Duodenal mucosa (tissue), 2 donors: ENCODE data around the gene CRTAC1.

Experiments used
- H3K27ac ChIP-seq: one replicate; pipeline ENCODE4 v1.7.0; 2013; ENCODE audit warnings: low read depth, low read length
- H3K27me3 ChIP-seq, 2 donors: one replicate each; pipeline ENCODE4 v1.7.0; 2013; ENCODE audit warnings: low read length in 2 of 2, control low read depth in 1 of 2; ENCODE audit not compliant: insufficient read depth in 2 of 2, control insufficient read depth in 1 of 2
- H3K36me3 ChIP-seq, 2 donors: one replicate each; pipeline ENCODE4 v1.7.0; 2013; ENCODE audit warnings: low read length in 2 of 2, control low read depth in 1 of 2; ENCODE audit not compliant: insufficient read depth in 2 of 2, control insufficient read depth in 1 of 2
- H3K4me1 ChIP-seq, 2 donors: one replicate each; pipeline ENCODE4 v1.7.0; 2013; ENCODE audit warnings: low read length in 2 of 2, control low read depth in 1 of 2; ENCODE audit not compliant: insufficient read depth in 2 of 2, control insufficient read depth in 1 of 2
- H3K4me3 ChIP-seq, 2 donors: one replicate each; pipeline ENCODE4 v1.7.0; 2013; ENCODE audit warnings: low read length in 2 of 2, low read depth in 1 of 2
- H3K9ac ChIP-seq, 2 donors: one replicate each; pipeline ENCODE4 v1.7.0; 2013; ENCODE audit warnings: low read length in 2 of 2, low read depth in 1 of 2
- H3K9me3 ChIP-seq, 2 donors: one replicate each; pipeline ENCODE4 v1.7.0; 2013; ENCODE audit warnings: low read length in 2 of 2, control low read depth in 1 of 2; ENCODE audit not compliant: control insufficient read depth in 1 of 2

The CRTAC1 gene

DNA sequence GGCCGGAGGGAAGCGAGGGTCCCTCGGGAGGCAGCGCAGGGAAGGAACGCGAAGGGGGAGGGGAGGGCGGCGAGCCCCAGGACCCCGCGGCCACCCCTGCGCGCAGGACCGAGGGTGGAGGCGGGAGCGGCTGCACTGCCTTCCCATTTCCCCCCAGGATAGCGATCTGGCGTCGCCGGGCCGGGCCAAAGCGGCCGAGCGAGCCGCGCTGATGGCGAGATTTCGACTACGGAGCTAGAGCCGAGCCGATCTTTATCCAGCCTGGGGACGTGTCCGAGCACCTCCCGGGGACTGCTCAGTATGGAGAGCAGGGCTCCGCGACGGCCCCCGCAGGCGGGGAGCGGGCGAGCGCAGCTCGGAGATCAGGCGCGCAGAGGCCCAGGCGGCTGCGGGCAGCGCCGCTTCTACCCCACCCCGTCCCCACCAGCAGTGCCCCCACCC, 590 bp upstream of the CRTAC1 start:
- no peak overlapping the region for H3K4me3 ChIP-seq
- no peaks in the 10 kb centered on the region for H3K9me3 ChIP-seq
- H3K27ac ChIP-seq = no peak overlapping the region
- no peaks in the 10 kb centered on the region for H3K36me3 ChIP-seq
- no peak overlapping the region for H3K9ac ChIP-seq
- peaks cover 61 to 78% of the 10 kb centered on the region in 2 donors for H3K27me3 ChIP-seq
- no peaks in the 10 kb centered on the region for H3K4me1 ChIP-seq

DNA sequence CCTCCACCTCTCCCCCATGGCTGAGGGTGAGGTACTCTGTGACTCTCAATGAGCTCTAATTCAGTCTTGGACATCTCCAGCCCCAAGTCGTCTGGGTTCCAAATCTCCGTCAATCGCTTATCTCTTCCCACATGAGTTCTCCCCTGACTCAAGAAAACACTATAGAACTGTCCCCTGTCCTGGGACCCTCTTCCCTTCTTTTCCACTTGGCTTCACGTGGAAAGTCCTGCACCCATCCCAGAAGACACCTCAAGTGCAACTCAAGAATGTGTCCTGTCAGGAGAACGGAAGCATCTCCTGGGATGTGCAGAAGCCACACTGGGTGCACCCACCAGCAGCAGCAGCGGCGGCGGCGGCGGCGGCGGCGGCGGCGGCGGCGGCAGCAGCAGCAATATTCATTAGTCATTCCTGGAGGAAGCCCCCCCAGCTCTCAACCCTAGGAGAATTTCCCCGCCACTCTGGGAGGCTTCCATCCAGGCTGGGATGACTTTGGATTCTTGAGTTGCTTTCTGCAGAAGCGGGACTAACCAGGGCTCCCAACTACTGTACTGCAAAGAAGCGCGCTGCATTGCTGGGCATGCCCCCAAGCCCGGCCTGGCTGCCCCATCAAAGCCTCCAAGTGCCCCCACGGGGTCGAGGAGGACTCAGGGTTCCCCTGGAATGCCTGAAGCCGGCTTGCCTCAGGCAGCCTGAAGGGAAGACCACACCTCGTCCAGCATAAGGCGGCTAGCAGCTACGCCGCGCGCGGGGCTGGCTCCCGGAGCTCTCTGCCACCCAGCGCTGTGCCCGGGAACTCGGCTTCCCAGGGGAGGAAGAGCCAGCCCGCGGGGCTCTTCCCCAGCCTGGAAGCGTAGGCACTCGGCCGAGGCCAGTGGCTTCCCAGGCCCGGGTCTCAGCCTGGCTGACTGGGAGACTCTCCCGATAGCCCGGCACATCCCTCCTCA, 1.0 kb downstream of the CRTAC1 start:
- no peak overlapping the region for H3K4me3 ChIP-seq
- no peaks in the 10 kb centered on the region for H3K4me1 ChIP-seq
- peaks cover 48 to 62% of the 10 kb centered on the region in 2 donors for H3K27me3 ChIP-seq
- H3K9ac ChIP-seq = no peak overlapping the region
- H3K36me3 ChIP-seq = no peaks in the 10 kb centered on the region
- H3K9me3 ChIP-seq = no peaks in the 10 kb centered on the region
- no peak overlapping the region for H3K27ac ChIP-seq

DNA sequence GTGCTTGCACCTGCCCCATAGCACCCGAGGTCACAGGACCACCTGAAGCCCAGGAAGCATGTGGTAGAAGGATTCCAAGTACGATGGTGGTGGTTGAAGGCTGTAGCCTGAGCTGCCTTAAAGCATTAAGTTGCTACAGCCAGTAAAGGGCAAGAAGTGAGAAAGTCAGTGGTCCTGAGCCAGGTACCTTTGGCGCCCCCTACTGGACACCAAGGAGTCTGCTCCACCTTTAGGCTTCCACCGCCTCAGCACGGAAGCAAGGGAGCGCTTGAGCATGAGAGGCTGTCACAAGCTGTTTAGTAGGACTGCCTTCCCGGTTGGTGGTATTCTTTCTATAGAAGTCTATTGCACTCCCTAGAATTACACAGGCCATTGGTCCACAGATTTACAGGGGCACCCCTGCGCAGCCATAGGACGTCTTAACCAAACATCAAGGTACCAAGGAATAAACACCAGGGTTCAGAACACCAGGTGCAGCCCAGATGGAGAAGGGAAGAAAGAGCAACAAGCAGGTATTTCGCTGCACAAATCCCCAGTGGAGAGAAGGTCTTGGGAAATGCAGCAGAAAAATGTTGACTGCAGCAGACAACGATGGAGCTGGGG, 2.2 kb downstream of the CRTAC1 start:
- Histone ChIP-seq H3K27ac (no peak overlapping the region), H3K9me3 (no peaks in the 10 kb centered on the region), H3K4me3 (no peak overlapping the region), H3K9ac (no peak overlapping the region), H3K36me3 (no peaks in the 10 kb centered on the region), H3K27me3 (peaks cover 42 to 56% of the 10 kb centered on the region in 2 donors), H3K4me1 (no peaks in the 10 kb centered on the region)

DNA sequence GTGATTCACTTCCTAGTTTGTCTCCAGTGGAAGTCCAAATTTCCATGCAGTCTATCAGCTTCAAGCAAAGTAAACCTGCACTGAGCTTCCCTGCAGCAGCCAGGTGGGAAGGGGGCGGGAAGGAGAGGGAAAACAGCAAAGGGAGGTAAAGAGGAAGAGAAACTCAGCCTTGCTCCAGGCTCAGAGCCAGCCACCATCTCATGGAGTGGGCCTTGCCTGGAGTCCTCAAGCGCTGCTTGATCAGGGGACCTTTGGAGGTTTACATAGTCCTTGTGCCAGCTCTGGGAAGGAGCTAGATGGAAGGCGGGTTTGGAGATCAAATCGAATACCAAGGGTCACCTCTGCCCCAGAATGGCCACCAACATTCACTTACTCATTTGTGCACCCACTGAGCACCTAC, 7.4 kb downstream of the CRTAC1 start:
- H3K36me3 ChIP-seq = no peaks in the 10 kb centered on the region
- H3K27ac ChIP-seq = no peak overlapping the region
- H3K4me3 ChIP-seq = no peak overlapping the region
- H3K4me1 ChIP-seq = no peaks in the 10 kb centered on the region
- no peak overlapping the region for H3K9ac ChIP-seq
- H3K9me3 ChIP-seq = no peaks in the 10 kb centered on the region
- H3K27me3 ChIP-seq = peaks cover 13 to 21% of the 10 kb centered on the region in 2 donors

DNA sequence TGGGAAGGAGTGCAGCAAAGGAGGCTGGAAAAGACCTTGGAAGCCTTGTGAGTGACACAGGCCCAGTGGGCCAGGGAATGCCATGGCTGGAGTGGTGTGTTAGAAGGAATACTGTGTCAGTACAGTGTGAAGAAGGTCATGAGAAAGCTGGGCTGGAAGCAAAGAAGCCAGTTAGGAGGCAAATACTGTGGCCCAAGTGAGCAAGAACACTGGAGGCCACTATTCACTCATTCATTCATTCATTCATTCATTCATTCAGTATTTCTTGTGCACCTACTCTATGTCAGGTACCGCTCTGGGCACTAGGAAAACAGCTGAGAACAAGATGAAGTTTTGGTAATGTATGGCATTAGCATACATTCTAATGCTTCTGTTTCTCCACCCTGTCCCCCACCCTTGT, 9.6 kb downstream of the CRTAC1 start:
- no peaks in the 10 kb centered on the region for H3K9me3 ChIP-seq
- H3K27me3 ChIP-seq = peaks cover 15 to 19% of the 10 kb centered on the region in 2 donors
- H3K9ac ChIP-seq = no peak overlapping the region
- no peaks in the 10 kb centered on the region for H3K36me3 ChIP-seq
- H3K4me3 ChIP-seq = no peak overlapping the region
- H3K4me1 ChIP-seq = no peaks in the 10 kb centered on the region
- no peak overlapping the region for H3K27ac ChIP-seq

DNA sequence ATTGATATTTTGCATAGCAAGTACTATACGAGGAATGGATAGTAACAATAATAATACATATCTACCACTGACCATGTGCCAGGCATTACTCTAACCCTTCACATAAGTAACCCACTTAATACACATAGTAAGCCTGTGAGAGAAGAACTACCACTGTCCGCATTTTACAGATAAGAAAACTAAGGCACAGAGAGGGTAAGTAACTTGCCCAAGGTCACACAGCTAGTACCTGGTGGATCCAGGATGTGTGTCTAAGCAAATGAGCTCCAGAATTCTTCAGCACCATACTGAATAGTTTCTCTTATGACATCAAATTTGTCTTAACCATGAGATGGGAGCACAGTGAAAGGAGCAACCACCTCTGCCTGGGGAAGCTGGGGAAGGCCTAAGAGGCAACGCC, 10.2 kb downstream of the CRTAC1 start:
- no peaks in the 10 kb centered on the region for H3K36me3 ChIP-seq
- no peak overlapping the region for H3K9ac ChIP-seq
- no peak overlapping the region for H3K4me3 ChIP-seq
- H3K4me1 ChIP-seq = no peaks in the 10 kb centered on the region
- no peaks in the 10 kb centered on the region for H3K9me3 ChIP-seq
- peaks cover 15 to 19% of the 10 kb centered on the region in 2 donors for H3K27me3 ChIP-seq
- no peak overlapping the region for H3K27ac ChIP-seq

DNA sequence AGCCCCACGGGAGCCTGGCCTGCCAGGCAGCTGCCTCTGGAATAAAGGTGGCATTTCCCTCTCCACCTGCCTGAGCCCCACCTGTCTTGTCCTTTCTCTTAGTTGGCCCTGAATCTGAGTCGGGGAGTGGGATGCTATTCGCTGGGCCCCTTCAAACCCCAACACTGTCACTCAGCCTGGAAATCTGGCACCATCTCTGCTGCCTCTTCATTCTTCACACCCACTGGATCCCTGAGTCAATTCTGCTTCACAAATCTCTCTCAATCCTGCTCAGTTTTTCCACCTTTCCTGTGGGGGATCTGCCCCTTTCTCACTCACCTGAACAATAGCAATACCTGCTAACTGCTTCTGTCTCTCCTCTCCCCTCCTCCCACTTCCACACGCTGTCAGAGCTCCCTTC, 10.6 kb downstream of the CRTAC1 start:
- Histone ChIP-seq H3K9me3 (no peaks in the 10 kb centered on the region), H3K9ac (no peak overlapping the region), H3K27me3 (peaks cover 15 to 19% of the 10 kb centered on the region in 2 donors), H3K27ac (no peak overlapping the region), H3K4me1 (no peaks in the 10 kb centered on the region), H3K36me3 (no peaks in the 10 kb centered on the region), H3K4me3 (no peak overlapping the region)

DNA sequence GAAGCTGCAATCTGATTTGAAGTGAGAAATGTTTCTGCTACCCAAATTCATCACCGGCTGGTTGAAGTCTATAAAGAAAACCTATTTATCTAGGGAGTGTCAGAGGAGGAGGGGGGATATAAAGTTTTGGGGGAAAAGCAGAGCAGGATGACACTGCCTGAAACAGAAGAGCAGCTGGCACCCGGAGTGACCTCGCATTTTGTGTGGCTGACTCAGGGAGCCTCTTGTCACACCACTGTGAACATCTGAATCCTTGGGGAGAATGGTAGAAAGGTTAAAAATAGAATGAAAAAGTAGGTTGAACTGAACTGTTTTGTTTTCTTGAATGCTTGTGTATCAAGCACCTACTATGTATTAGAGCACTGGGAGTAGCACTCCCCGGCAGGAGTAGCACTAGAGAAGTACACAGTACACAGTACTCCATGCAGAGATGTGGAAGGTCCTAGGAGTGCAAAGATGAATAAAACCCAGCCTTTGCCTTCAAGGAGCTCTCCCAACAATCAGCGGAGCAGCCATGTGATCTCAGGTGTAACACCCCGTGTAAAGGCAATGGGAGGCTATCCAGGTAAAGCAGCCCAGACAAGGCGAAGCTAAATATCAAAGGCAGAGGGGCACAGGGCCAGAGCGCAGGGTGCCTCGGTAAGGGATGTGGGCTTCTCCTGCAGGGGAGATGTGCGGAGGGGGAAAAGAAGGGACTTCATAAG, 13.5 kb downstream of the CRTAC1 start:
- H3K27ac ChIP-seq = no peak overlapping the region
- H3K4me1 ChIP-seq = no peaks in the 10 kb centered on the region
- H3K4me3 ChIP-seq = no peak overlapping the region
- no peaks in the 10 kb centered on the region for H3K36me3 ChIP-seq
- H3K9ac ChIP-seq = no peak overlapping the region
- H3K9me3 ChIP-seq = no peaks in the 10 kb centered on the region
- peaks cover 9 to 14% of the 10 kb centered on the region in 2 donors for H3K27me3 ChIP-seq

DNA sequence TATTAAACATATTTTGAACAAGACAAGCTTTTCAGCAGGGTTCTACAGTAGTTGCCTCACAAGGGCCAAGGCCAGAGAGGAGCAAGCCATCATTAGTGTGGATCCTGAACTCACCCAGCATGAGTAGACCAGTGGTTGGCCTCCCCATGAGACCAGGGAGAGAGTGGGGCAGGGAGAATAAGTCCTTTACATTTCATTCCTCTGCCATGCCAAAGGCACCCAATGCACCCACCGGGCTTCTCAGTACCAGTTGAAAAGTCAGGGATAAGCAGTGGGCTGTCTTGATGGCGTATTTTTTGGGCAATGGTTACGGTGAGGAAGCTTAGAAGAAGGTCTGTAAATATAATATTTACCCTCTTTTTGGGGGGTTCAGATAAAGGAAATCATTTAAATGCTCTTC, 16.6 kb downstream of the CRTAC1 start:
- H3K4me1 ChIP-seq = no peaks in the 10 kb centered on the region
- H3K9ac ChIP-seq = no peak overlapping the region
- no peak overlapping the region for H3K27ac ChIP-seq
- no peak overlapping the region for H3K4me3 ChIP-seq
- H3K9me3 ChIP-seq = no peaks in the 10 kb centered on the region
- no peaks in the 10 kb centered on the region for H3K36me3 ChIP-seq
- peaks cover 7 to 9% of the 10 kb centered on the region in 2 donors for H3K27me3 ChIP-seq

DNA sequence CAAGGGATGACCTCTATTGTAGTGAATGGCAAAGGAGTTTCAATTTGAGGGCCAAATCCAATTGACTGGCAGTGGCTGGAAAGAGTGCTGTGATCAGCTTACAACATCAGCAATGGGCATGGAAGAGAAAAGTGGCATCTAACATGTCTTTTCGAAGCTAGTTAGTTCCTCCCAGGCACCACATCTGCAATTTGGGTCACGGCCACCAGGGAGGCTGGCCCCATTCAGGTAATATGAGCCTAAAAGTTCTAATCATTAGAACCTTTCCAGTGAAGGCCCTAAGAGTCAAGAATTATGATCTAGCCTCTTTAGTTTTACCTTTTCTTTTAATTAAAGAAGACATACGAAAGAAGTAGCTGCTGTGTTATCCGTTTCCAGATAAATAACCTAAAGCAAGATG, 17.3 kb downstream of the CRTAC1 start:
- no peak overlapping the region for H3K27ac ChIP-seq
- no peaks in the 10 kb centered on the region for H3K9me3 ChIP-seq
- no peaks in the 10 kb centered on the region for H3K36me3 ChIP-seq
- H3K4me1 ChIP-seq = no peaks in the 10 kb centered on the region
- no peak overlapping the region for H3K4me3 ChIP-seq
- peaks cover 5 to 9% of the 10 kb centered on the region in 2 donors for H3K27me3 ChIP-seq
- H3K9ac ChIP-seq = no peak overlapping the region
